GM12878 (cell line): ENCODE data around the gene DUSP15. TPM values are rescaled to one million over a fixed set of nuclear protein-coding genes. Genes with fewer than 3 reads are reported as not detected.

ENCODE experiments used
- ATAC-seq: fragments of 200-7000 bp; cut with Tn5 transposase; 3 replicates; pipeline ENCODE4 v1.9.1; 2020; ENCODE audit warnings: mild to moderate bottlenecking, moderate library complexity
- BruUV-seq: library from RNA; stranded (reverse); fragments of 400-500 nt; replicated peaks from 2 replicates; lab custom pipeline; 2021; lab: Mats Ljungman, UMichigan
- CTCF ChIA-PET: fragments of 300-600 bp; sonication (Branson Sonifier 250); formaldehyde crosslinking; extraction: SDS; loops from one replicate; lab custom pipeline; 2021; ENCODE audit warnings: inconsistent platforms; lab: Yijun Ruan, JAX
- POLR2A ChIA-PET: fragments of 350-600 bp; formaldehyde crosslinking; extraction: SDS; loops from one replicate; lab custom pipeline; 2021; ENCODE audit warnings: inconsistent platforms; lab: Charles Lee
- RAD21 ChIA-PET: fragments of 300-600 bp; sonication (Branson Sonifier 250); formaldehyde crosslinking; loops from one replicate; lab custom pipeline; 2023; ENCODE audit warnings: antibody characterized with exemption; ENCODE audit not compliant: unreplicated experiment; lab: Charles Lee
- SMC1A ChIA-PET: fragments of 300-600 bp; sonication (Branson Sonifier 250); formaldehyde crosslinking; loops from one replicate; lab custom pipeline; 2023; ENCODE audit not compliant: unreplicated experiment, uncharacterized antibody; lab: Charles Lee
- DNase-seq: peaks from one replicate; pipeline ENCODE4 v3.0.0-alpha.2; 2011; ENCODE audit warnings: low read depth, low spot score
- FAIRE-seq: peaks from 3 replicates; lab custom pipeline; 2011; peaks lifted over from hg19 to GRCh38; lab: Jason Lieb, UNC
- H2AFZ ChIP-seq: 2 replicates; pipeline ENCODE4 v1.6.0; 2011; ENCODE audit warnings: low read depth, low read length, control low read depth; ENCODE audit not compliant: control insufficient read depth
- H3K27ac ChIP-seq: 2 replicates; pipeline ENCODE4 v1.5.1; 2011; ENCODE audit warnings: control low read depth; ENCODE audit not compliant: control insufficient read depth, insufficient read depth
- H3K27me3 ChIP-seq, 2 experiments: replicated peaks in 1 of 2; 2 replicates each; pipeline versions ENCODE4 v1.6.0 to v1.6.1; 2011; ENCODE audit warnings: low read length in 1 of 2; ENCODE audit not compliant: control insufficient read depth in 2 of 2, insufficient read depth in 2 of 2
- H3K36me3 ChIP-seq, 2 experiments: 2 replicates each; pipeline ENCODE4 v1.5.1; 2011; ENCODE audit warnings: low read length in 1 of 2; ENCODE audit not compliant: control insufficient read depth in 2 of 2, insufficient read depth in 2 of 2
- H3K4me1 ChIP-seq: 2 replicates; pipeline ENCODE4 v1.6.1; 2011; ENCODE audit warnings: mild to moderate bottlenecking, low read length, moderate library complexity, mixed read lengths; ENCODE audit not compliant: control insufficient read depth, insufficient read depth
- H3K4me2 ChIP-seq: 2 replicates; pipeline ENCODE4 v1.6.0; 2011; ENCODE audit warnings: control low read depth; ENCODE audit not compliant: control insufficient read depth, insufficient read depth
- H3K4me3 ChIP-seq: fragments of 200-600 bp; sonication (generic); 2 replicates; pipeline ENCODE4 v1.5.1; 2016
- H3K79me2 ChIP-seq: 2 replicates; pipeline ENCODE4 v1.6.0; 2011; ENCODE audit warnings: low read length; ENCODE audit not compliant: control insufficient read depth, insufficient read depth
- H3K9ac ChIP-seq: 2 replicates; pipeline ENCODE4 v1.8.0; 2011; ENCODE audit warnings: low read length, control low read depth, mixed read lengths; ENCODE audit not compliant: control insufficient read depth, insufficient read depth
- H3K9me3 ChIP-seq: replicated peaks from 3 replicates; pipeline ENCODE4 v1.5.1; 2011; ENCODE audit warnings: mild to moderate bottlenecking, low read length; ENCODE audit not compliant: control insufficient read depth, insufficient read depth
- H4K20me1 ChIP-seq: 2 replicates; pipeline ENCODE4 v1.6.0; 2011; ENCODE audit not compliant: control insufficient read depth, insufficient read depth
- E2F8 ChIP-seq: fragments of 450-650 bp; IDR thresholded peaks from 2 replicates; pipeline ENCODE4 v1.6.1; 2018; ENCODE audit warnings: mild to moderate bottlenecking, low read depth, moderate library complexity; ENCODE audit not compliant: partially characterized antibody
- RAD21 ChIP-seq: IDR thresholded peaks from 2 replicates; pipeline ENCODE4 v1.6.1; 2011; ENCODE audit warnings: mild to moderate bottlenecking, low read depth, low read length, moderate library complexity; ENCODE audit not compliant: insufficient read depth
- RFX5 ChIP-seq: IDR thresholded peaks from 2 replicates; pipeline ENCODE4 v1.6.1; 2011; ENCODE audit warnings: low read depth, low read length, improper control_type of control experiment
- SMAD5 ChIP-seq: IDR thresholded peaks from 2 replicates; pipeline ENCODE4 v1.6.1; 2016; ENCODE audit warnings: antibody characterized with exemption, low read depth
- TCF12 ChIP-seq: IDR thresholded peaks from 2 replicates; pipeline ENCODE4 v1.6.1; 2011; ENCODE audit warnings: low read depth, mild to moderate bottlenecking, low read length
- ZNF592 ChIP-seq: fragments of 450-650 bp; IDR thresholded peaks from 2 replicates; pipeline ENCODE4 v1.6.1; 2017; ENCODE audit warnings: mild to moderate bottlenecking, moderate library complexity
- WGBS: methylation state at CpG from one replicate; pipeline ENCODE4 v1.1.6; 2016; ENCODE audit warnings: low lambda C conversion rate; ENCODE audit not compliant: insufficient replicate concordance, insufficient coverage; ENCODE audit errors: missing lambda C conversion rate; 5-methylcytosine and 5-hydroxymethylcytosine counted together
- in situ Hi-C: fragments of 300-500 bp; cut with MboI; formaldehyde crosslinking; loops from 9 replicates; pipeline ENCODE4 v1.14.3; 2018; ENCODE audit warnings: mixed read lengths
- intact Hi-C: fragments of 100-400 bp; cut with micrococcal nuclease; formaldehyde crosslinking; loops from one replicate; pipeline ENCODE4 v1.14.2; 2022; ENCODE audit not compliant: unreplicated experiment
- polyA plus RNA-seq, 11 experiments: library from polyadenylated mRNA; depleted of rRNA in 4 of 11; unstranded in 6 of 11; stranded (reverse) in 5 of 11; fragments of >200 nt; fragmentation: Nextera tagmentation in 4 of 11; fragmentation: Illumina TruSeq in 1 of 11; extraction: Ambion mirVana in 4 of 11; extraction: Trizol in 1 of 11; gene quantifications; 1 replicate in 1 of 11; 2 replicates in 10 of 11; pipeline versions ENCODE4 v1.2.1 to v1.2.3, GENCODE V29; 2011 to 2016; ENCODE audit warnings: inconsistent platforms in 2 of 11, missing spikeins in 2 of 11, low read depth in 1 of 11
- total RNA-seq, 4 experiments: library from RNA; depleted of rRNA in 3 of 4; stranded (reverse); fragments of >200 nt in 3 of 4; fragmentation: Illumina TruSeq in 1 of 4; extraction: Trizol in 1 of 4; gene quantifications; 2 replicates each; pipeline versions ENCODE4 v1.2.1 to v1.2.3, GENCODE V29; 2013 to 2021

Gene DUSP15
- total and polyA plus RNA-seq, 10 of the 15 experiments (the other 5 are each of a cell fraction or from before 2014, with no cell fraction given): 0.06 to 2.5 (median 0.67) TPM; not detected in 1

- no peak for TF ChIP-seq ZNF592
- peak; percentile 86 for TF ChIP-seq RAD21
These were observed 47.7 kb downstream of the DUSP15 start (continued) for GRCh38 chr20:31822421-31823330.

GRCh38 chr20:31821427-31821826 lies 48.9 kb downstream of the DUSP15 start:
- Histone ChIP-seq H3K4me2 (no peak overlapping the region), H3K79me2 (no peaks in the 10 kb centered on the region), H3K27ac (no peak overlapping the region), H4K20me1 (no peaks in the 10 kb centered on the region), H3K4me3 (no peak overlapping the region), H3K27me3 (no peaks in the 10 kb centered on the region), H3K9ac (no peak overlapping the region), H3K9me3 (no peaks in the 10 kb centered on the region), H3K36me3 (no peaks in the 10 kb centered on the region), H3K4me1 (no peaks in the 10 kb centered on the region), H2AFZ (no peak overlapping the region)
- ATAC-seq (no peak), DNase-seq (no peak), FAIRE-seq (no peak)
- ChIA-PET SMC1A (interaction anchor here (1.5 to 1.6 kb wide), 2 partner anchors 15 to 26 kb away, joined by 3 to 6 read pairs; no protein-coding TSS in a partner anchor), CTCF (interaction anchor here (0.7 to 8.8 kb wide), 12 partner anchors 16 to 957 kb away, joined by 3 to 109 read pairs (median 4); partner anchors contain the start of genes FOXS1 and PDRG1), POLR2A (no interaction called here), RAD21 (interaction anchor here (0.5 to 1.1 kb wide), 2 partner anchors 126 to 845 kb away, joined by 3 read pairs; no protein-coding TSS in a partner anchor)
- intact Hi-C loops (no loop called here), in situ Hi-C loops (loop anchor here (10.0 kb wide), 1 partner anchor 833 kb away; no protein-coding TSS in a partner anchor)
- 20% methylated on average over 5 of the region's 5 CpGs for WGBS
- BruUV-seq: no TSS peak
- TF ChIP-seq TCF12: no peak
- TF ChIP-seq SMAD5: no peak
- no peak for TF ChIP-seq RFX5
- no peak for TF ChIP-seq E2F8
